Measurements from ENCODE around the gene FAM174A.

DNA sequence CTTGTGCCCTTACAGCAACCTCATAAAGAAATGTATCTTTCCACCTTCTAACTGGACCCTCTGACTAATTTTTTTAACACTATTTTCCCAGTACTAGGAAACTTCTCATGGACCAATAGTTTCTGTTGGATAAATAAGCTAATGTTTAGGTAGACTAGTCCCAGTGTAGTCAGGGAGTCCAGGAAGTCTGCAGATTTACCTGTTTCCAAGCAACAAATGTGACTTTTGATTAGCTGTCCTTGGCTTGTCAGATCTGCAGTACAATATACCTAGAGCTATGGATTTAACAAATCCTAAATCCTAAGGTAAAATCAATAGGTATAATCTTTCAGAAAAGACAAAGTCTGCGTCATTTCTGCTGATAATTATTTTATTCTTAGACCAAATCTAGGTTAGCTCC is 55.7 kb downstream of the FAM174A start:
- no peak for TF ChIP-seq ZBTB21 (CRISPR knock-in tag; IDR thresholded peaks at IDR 0.05; ENCODE audit: borderline replicate concordance)
- no peak for TF ChIP-seq FOXK1 (CRISPR knock-in tag; IDR thresholded peaks at IDR 0.05)
- TF ChIP-seq, protein P1, sequence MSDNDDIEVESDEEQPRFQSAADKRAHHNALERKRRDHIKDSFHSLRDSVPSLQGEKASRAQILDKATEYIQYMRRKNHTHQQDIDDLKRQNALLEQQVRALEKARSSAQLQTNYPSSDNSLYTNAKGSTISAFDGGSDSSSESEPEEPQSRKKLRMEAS (CRISPR knock-in tag; IDR thresholded peaks at IDR 0.05): no peak
- no peak for TF ChIP-seq ZNF232 (CRISPR knock-in tag; IDR thresholded peaks at IDR 0.05)
- no peak for TF ChIP-seq ZNF121 (CRISPR knock-in tag; IDR thresholded peaks at IDR 0.05)
- no peak for TF ChIP-seq SP1 (CRISPR knock-in tag; conservative IDR thresholded peaks at IDR 0.05)

All from WTC11 (cell line).